Spleen (tissue), 11 donors: ENCODE results near the gene ECI1. TPM values are rescaled to one million over a fixed set of nuclear protein-coding genes. Genes with fewer than 3 reads are reported as not detected.

Experiments used
- DNase-seq: peaks from one replicate; pipeline ENCODE4 v3.0.0-alpha.2; 2020
- H3K27ac ChIP-seq, 8 donors: fragments of 200-600 bp; sonication (generic) in 7 of 8; 1 replicate in 4 of 8; 2 replicates in 4 of 8; pipeline versions ENCODE4 v1.5.0 to v1.8.0; 2016 to 2021; ENCODE audit warnings: inconsistent platforms in 4 of 8, mild to moderate bottlenecking in 4 of 8, moderate library complexity in 1 of 8
- H3K27me3 ChIP-seq, 7 donors: fragments of 200-600 bp; sonication (generic) in 6 of 7; replicated peaks in 1 of 7; 1 replicate in 4 of 7; 2 replicates in 3 of 7; pipeline versions ENCODE4 v1.5.0 to v1.8.0; 2016 to 2021; ENCODE audit warnings: inconsistent platforms in 3 of 7, mild to moderate bottlenecking in 1 of 7
- H3K36me3 ChIP-seq, 6 donors: fragments of 200-600 bp; sonication (generic) in 5 of 6; 1 replicate in 4 of 6; 2 replicates in 2 of 6; pipeline versions ENCODE4 v1.5.0 to v1.8.0; 2016 to 2021; ENCODE audit warnings: inconsistent platforms in 2 of 6
- H3K4me1 ChIP-seq, 6 donors: fragments of 200-600 bp; sonication (generic) in 5 of 6; 1 replicate in 3 of 6; 2 replicates in 3 of 6; pipeline versions ENCODE4 v1.5.0 to v1.8.0; 2016 to 2021; ENCODE audit warnings: inconsistent platforms in 3 of 6
- H3K4me3 ChIP-seq, 8 donors: fragments of 200-600 bp; sonication (generic) in 7 of 8; 1 replicate in 4 of 8; 2 replicates in 4 of 8; pipeline versions ENCODE4 v1.5.0 to v1.8.0; 2016 to 2021; ENCODE audit warnings: inconsistent platforms in 4 of 8, mild to moderate bottlenecking in 4 of 8, moderate library complexity in 2 of 8
- H3K9me3 ChIP-seq, 8 donors: fragments of 200-600 bp; sonication (generic) in 7 of 8; 1 replicate in 4 of 8; 2 replicates in 4 of 8; pipeline versions ENCODE4 v1.5.0 to v1.8.0; 2016 to 2021; ENCODE audit warnings: inconsistent platforms in 4 of 8
- POLR2A ChIP-seq, 3 donors: fragments of 450-650 bp; IDR thresholded peaks; one replicate each; pipeline ENCODE4 v1.5.1; 2017; ENCODE audit warnings: antibody characterized with exemption in 3 of 3, mild to moderate bottlenecking in 1 of 3
- POLR2AphosphoS5 ChIP-seq, 3 donors: sonication (generic); formaldehyde crosslinking; IDR thresholded peaks; one replicate each; pipeline ENCODE4 v1.5.1; 2017; ENCODE audit warnings: antibody characterized with exemption in 3 of 3
- WGBS, 5 donors: extraction: QIAGEN DNeasy Blood & Tissue Kit in 3 of 5; methylation state at CpG; one replicate each; pipeline versions ENCODE4 v1.1.5 to v1.1.7; 2013 to 2018; 5-methylcytosine and 5-hydroxymethylcytosine counted together
- intact Hi-C: fragments of 100-400 bp; cut with DNase I; formaldehyde crosslinking; loops from one replicate; pipeline ENCODE4 v1.15.0; 2023; ENCODE audit warnings: low total_unique reads
- polyA plus RNA-seq, 3 donors: library from polyadenylated mRNA; stranded (reverse); fragments of 200-250 nt; gene quantifications; one replicate each; pipeline ENCODE4 v1.2.1, GENCODE V29; 2013
- total RNA-seq, 7 donors: library from RNA; depleted of rRNA in 3 of 7; stranded (reverse); fragments of >200 nt in 3 of 7; fragmentation: NEBNext Ultra II Directional in 4 of 7; extraction: Animal tissue kit (Norgen Biotek cat#: 25700) in 4 of 7; gene quantifications; one replicate each; pipeline versions ENCODE4 v1.1.0 to v1.2.1, GENCODE V29; 2016 to 2021
- TF ChIP-seq, protein P1 (sequence below), 11 experiments: fragments of 200-600 bp in 7 of 11; fragments of 450-650 bp in 4 of 11; sonication (generic) in 4 of 11; IDR thresholded peaks in 8 of 11; conservative IDR thresholded peaks in 3 of 11; 1 replicate in 7 of 11; 2 replicates in 4 of 11; pipeline versions ENCODE4 v1.4.0 to v1.8.0; 2016 to 2021; ENCODE audit warnings: antibody characterized with exemption in 11 of 11, inconsistent platforms in 4 of 11, mild to moderate bottlenecking in 1 of 11
- donor health status: healthy with polysubstance abuse.
- donor health status: DM: no; HTN: no; CAD: no; lungs with moderate emphysema.
- donor health status: DM: no; HTN: no; CAD: no.
- donor health status: Bipolar disorder and iron deficiency.
- donor health status: healthy.
- donor health status: DM: no; HTN: no; CAD: no.
- donor health status: DM: yes; HTN: yes; CAD: no.

ECI1 gene
- total and polyA plus RNA-seq, 10 donors, result 20.6 to 54.8 (median 34.0) TPM

DNA sequence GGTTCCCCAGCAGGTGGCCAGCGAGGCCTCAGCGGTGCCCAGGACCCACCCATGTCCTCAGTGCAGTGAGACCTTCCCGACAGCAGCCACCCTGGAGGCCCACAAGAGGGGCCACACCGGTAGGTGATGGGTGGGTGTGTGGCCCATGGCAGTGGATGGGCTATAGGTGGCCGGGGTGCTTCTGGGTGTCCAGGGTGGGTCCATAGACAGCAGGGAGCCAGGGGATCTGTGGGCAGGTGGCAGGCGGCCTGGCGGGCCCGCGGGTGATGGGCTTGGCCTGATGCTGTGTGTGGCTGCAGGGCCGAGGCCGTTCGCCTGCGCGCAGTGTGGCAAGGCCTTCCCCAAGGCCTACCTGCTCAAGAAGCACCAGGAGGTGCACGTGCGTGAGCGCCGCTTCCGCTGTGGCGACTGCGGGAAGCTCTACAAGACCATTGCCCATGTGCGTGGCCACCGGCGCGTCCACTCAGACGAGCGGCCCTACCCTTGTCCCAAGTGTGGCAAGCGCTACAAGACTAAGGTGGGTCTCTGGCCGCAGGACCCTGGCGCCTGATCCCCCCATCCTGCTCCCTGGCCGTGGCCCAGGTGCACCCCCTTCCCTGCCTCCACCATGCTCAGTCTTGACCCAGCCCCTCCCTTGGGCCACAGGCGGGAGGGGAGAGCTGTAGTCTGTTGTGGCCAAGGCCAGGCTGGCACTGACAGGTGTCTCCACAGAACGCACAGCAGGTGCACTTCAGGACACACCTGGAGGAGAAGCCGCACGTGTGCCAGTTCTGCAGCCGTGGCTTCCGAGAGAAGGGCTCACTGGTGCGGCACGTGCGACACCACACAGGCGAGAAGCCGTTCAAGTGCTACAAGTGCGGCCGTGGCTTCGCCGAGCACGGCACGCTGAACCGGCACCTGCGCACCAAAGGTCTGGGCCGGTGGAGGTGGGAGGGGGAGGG, 17.2 kb downstream of the ECI1 start:
- H3K9me3 ChIP-seq, result no peaks in the 10 kb centered on the region
- TF ChIP-seq, protein P1, sequence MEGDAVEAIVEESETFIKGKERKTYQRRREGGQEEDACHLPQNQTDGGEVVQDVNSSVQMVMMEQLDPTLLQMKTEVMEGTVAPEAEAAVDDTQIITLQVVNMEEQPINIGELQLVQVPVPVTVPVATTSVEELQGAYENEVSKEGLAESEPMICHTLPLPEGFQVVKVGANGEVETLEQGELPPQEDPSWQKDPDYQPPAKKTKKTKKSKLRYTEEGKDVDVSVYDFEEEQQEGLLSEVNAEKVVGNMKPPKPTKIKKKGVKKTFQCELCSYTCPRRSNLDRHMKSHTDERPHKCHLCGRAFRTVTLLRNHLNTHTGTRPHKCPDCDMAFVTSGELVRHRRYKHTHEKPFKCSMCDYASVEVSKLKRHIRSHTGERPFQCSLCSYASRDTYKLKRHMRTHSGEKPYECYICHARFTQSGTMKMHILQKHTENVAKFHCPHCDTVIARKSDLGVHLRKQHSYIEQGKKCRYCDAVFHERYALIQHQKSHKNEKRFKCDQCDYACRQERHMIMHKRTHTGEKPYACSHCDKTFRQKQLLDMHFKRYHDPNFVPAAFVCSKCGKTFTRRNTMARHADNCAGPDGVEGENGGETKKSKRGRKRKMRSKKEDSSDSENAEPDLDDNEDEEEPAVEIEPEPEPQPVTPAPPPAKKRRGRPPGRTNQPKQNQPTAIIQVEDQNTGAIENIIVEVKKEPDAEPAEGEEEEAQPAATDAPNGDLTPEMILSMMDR (IDR thresholded peaks at IDR 0.05 in 8 of 11, conservative IDR thresholded peaks at IDR 0.05 in 3 of 11), result no peak
- TF ChIP-seq POLR2A (IDR thresholded peaks at IDR 0.05) (no peak), POLR2AphosphoS5 (IDR thresholded peaks at IDR 0.05) (peak in 1 of 3 donors; percentile 6)
- intact Hi-C loops, result no loop called here
- peak; percentile 61 for DNase-seq
- H3K36me3 ChIP-seq, result peaks cover 17 to 88% (median 67%) of the 10 kb centered on the region in 6 donors
- H3K4me3 ChIP-seq, result no peak overlapping the region
- H3K27ac ChIP-seq, result no peak overlapping the region
- peaks cover 11 to 58% (median 40%) of the 10 kb centered on the region in 6 donors for H3K4me1 ChIP-seq
- 87 to 94% (median 92%) methylated on average over 36 to 51 of the region's 51 CpGs for WGBS, 5 donors
- H3K27me3 ChIP-seq, result peaks cover 0 to 53% (median 26%) of the 10 kb centered on the region in 7 donors

- H3K4me3 ChIP-seq, result no peak overlapping the region
- intact Hi-C loops, result no loop called here
- peaks cover 11 to 64% (median 43%) of the 10 kb centered on the region in 6 donors for H3K4me1 ChIP-seq
- H3K36me3 ChIP-seq, result peaks cover 19 to 91% (median 76%) of the 10 kb centered on the region in 6 donors
- TF ChIP-seq, protein P1 (IDR thresholded peaks at IDR 0.05 in 8 of 11, conservative IDR thresholded peaks at IDR 0.05 in 3 of 11), result no peak
- TF ChIP-seq POLR2A (IDR thresholded peaks at IDR 0.05) (no peak), POLR2AphosphoS5 (IDR thresholded peaks at IDR 0.05) (no peak)
- no peaks in the 10 kb centered on the region for H3K9me3 ChIP-seq
- H3K27ac ChIP-seq, result no peak overlapping the region
- 92 to 96% (median 94%) methylated on average over 10 to 28 of the region's 28 CpGs for WGBS, 5 donors
- H3K27me3 ChIP-seq, result peaks cover 0 to 51% (median 26%) of the 10 kb centered on the region in 7 donors
- no peak for DNase-seq
Measured at GRCh38 chr16:2233046-2233775, 18.2 kb downstream of the ECI1 start.

GRCh38 chr16:2232094-2232990, 19.0 kb downstream of the ECI1 start:
- WGBS, 5 donors, result 90 to 96% (median 94%) methylated on average over 18 to 41 of the region's 41 CpGs
- peak; percentile 66 for DNase-seq
- Histone ChIP-seq H3K9me3 (no peaks in the 10 kb centered on the region), H3K27ac (no peak overlapping the region), H3K4me1 (peaks cover 11 to 57% (median 37%) of the 10 kb centered on the region in 6 donors), H3K27me3 (peaks cover 0 to 43% (median 18%) of the 10 kb centered on the region in 7 donors), H3K36me3 (peaks cover 19 to 100% (median 80%) of the 10 kb centered on the region in 6 donors), H3K4me3 (no peak overlapping the region)
- TF ChIP-seq, protein P1 (IDR thresholded peaks at IDR 0.05 in 8 of 11, conservative IDR thresholded peaks at IDR 0.05 in 3 of 11), result no peak
- TF ChIP-seq POLR2AphosphoS5 (IDR thresholded peaks at IDR 0.05), result peak in 2 of 3 donors; percentile 20 to 43
- intact Hi-C loops, result no loop called here
